NK-92 (cell line): Measurements from ENCODE around the gene PLA2G6.
"Not testable (repeated sequence)": the region's sequence is repeated elsewhere in the genome, so short reads cannot be mapped to it uniquely, and the experiment has no call there.

Experiments
- DNase-seq: peaks from one replicate; lab custom pipeline; 2025; ENCODE audit not compliant: unreplicated experiment; lab: John Stamatoyannopoulos, UW

PLA2G6 gene

GRCh38 chr22:38086942-38087341, 94.7 kb downstream of the PLA2G6 start:
- no peak for DNase-seq

- DNase-seq, result no peak
Observed at GRCh38 chr22:38086001-38086845, 95.4 kb downstream of the PLA2G6 start.

GRCh38 chr22:38085501-38085900, 96.1 kb downstream of the PLA2G6 start:
- DNase-seq, result no peak

GRCh38 chr22:38085056-38085455, 96.6 kb downstream of the PLA2G6 start:
- no peak for DNase-seq

- no peak for DNase-seq
Observed at GRCh38 chr22:38083931-38084631, 97.5 kb downstream of the PLA2G6 start, which contains the start of gene SLC16A8. Gene SLC16A8, minus strand, starts transcription at chr22:38084184. Its CDS starts 1,311 bp downstream, at chr22:38082873.

GRCh38 chr22:38082986-38083710, 98.5 kb downstream of the PLA2G6 start:
- no peak for DNase-seq

GRCh38 chr22:38081941-38082828, 99.4 kb downstream of the PLA2G6 start:
- DNase-seq, result no peak

GRCh38 chr22:38081636-38081940, 100.0 kb downstream of the PLA2G6 start:
- no peak for DNase-seq

GRCh38 chr22:38080850-38081635, 100.6 kb downstream of the PLA2G6 start:
- no peak for DNase-seq

- DNase-seq, result no peak
Observed at GRCh38 chr22:38080474-38080849, 101.2 kb downstream of the PLA2G6 start.

GRCh38 chr22:38079804-38080203, 101.8 kb downstream of the PLA2G6 start:
- DNase-seq, result no peak

- not testable (repeated sequence) for DNase-seq
Observed at GRCh38 chr22:38079208-38079607, 102.4 kb downstream of the PLA2G6 start.

- no peak for DNase-seq
Observed at GRCh38 chr22:38078046-38078840, 103.4 kb downstream of the PLA2G6 start.

GRCh38 chr22:38077595-38077994, 104.0 kb downstream of the PLA2G6 start:
- DNase-seq, result no peak

GRCh38 chr22:38077096-38077495, 104.5 kb downstream of the PLA2G6 start:
- no peak for DNase-seq

- no peak for DNase-seq
Observed at GRCh38 chr22:38075961-38076360, 105.7 kb downstream of the PLA2G6 start.

- DNase-seq, result no peak
Observed at GRCh38 chr22:38075105-38075825, 106.4 kb downstream of the PLA2G6 start.
